Naive B cell (primary cell): ENCODE measurements around the gene GPSM1. TPM values are rescaled to one million over a fixed set of nuclear protein-coding genes. Genes with fewer than 3 reads are reported as not detected.

ENCODE experiments used
- ATAC-seq, 2 donors: fragments of 150-1000 bp; cut with Tn5 transposase; 2 replicates each; pipeline ENCODE4 v1.10.0; 2021; ENCODE audit warnings: low read depth in 2 of 2, mild to moderate bottlenecking in 2 of 2, moderate library complexity in 2 of 2
- DNase-seq: peaks from one replicate; pipeline ENCODE4 v3.0.0; 2022
- H3K27ac Mint-ChIP-seq, 6 donors: one replicate each; pipeline ENCODE4 v1.8.0; 2020 to 2022; ENCODE audit warnings: mild to moderate bottlenecking in 6 of 6, mixed read lengths in 6 of 6, moderate library complexity in 5 of 6, inconsistent platforms in 2 of 6
- H3K27me3 Mint-ChIP-seq, 3 donors: one replicate each; pipeline ENCODE4 v1.8.0; 2021 to 2022; ENCODE audit warnings: mixed read lengths in 3 of 3, mild to moderate bottlenecking in 1 of 3
- H3K36me3 Mint-ChIP-seq, 2 donors: one replicate each; pipeline ENCODE4 v1.8.0; 2020 to 2022; ENCODE audit warnings: mixed read lengths in 2 of 2, inconsistent platforms in 1 of 2, mild to moderate bottlenecking in 1 of 2
- H3K4me1 Mint-ChIP-seq, 3 donors: one replicate each; pipeline ENCODE4 v1.8.0; 2020 to 2022; ENCODE audit warnings: mixed read lengths in 3 of 3, inconsistent platforms in 1 of 3, mild to moderate bottlenecking in 1 of 3, moderate library complexity in 1 of 3
- H3K4me3 Mint-ChIP-seq, 8 donors: one replicate each; pipeline ENCODE4 v1.8.0; 2020 to 2022; ENCODE audit warnings: mild to moderate bottlenecking in 8 of 8, mixed read lengths in 8 of 8, moderate library complexity in 8 of 8, inconsistent platforms in 2 of 8
- H3K9me3 Mint-ChIP-seq, 7 donors: one replicate each; pipeline ENCODE4 v1.8.0; 2020 to 2022; ENCODE audit warnings: mixed read lengths in 7 of 7, mild to moderate bottlenecking in 5 of 7, inconsistent platforms in 2 of 7, moderate library complexity in 1 of 7
- polyA plus RNA-seq, 6 donors: library from polyadenylated mRNA; unstranded; fragments of 300-500 nt; fragmentation: Illumina TruSeq; gene quantifications; one replicate each; pipeline ENCODE4 v1.2.3, GENCODE V29; 2021; ENCODE audit warnings: low read depth in 6 of 6

Gene GPSM1
- polyA plus RNA-seq, 6 donors from 2014 or later: 0.69 to 1.6 (median 0.94) TPM; not detected in 1

DNA sequence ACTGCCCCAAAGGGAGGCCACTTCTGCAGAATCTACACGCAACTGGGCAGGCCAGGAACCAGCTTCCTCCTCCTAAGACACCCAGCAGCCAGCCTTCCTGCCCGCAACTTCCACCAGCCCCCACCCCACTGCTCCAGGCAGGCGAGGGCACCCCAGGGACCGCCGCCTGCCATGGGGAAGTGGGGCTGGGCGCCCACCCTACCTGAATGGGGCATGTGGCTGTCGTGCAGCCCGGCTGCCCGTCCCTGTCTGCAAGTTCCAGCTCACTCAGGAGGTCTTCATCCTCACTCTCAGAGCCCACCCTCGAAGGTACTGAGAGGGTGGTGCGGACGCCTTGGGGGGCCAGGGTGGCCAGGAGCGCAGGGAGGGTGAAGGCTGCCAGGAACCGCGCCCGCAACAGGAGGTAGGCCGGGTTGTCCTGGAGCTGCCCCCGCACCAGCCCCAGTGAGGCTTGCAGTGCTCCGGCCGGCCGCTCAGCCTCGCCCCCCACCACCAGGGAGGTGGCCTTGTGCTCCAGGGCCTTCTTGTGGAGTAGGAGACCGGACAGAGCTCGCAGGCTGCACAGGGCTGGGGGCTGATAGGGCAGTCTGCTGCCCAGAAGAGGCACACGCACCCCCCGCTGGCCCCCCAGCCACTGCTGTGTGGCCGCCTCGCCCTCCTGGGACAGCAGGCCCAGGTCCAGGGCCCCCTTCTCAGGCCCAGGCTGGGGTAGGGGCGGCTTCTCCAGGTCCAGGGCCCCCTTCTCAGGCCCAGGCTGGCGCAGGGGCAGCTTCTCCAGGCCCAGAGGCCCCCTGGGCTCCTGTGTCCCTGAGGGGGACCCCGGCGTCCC, 50.2 kb downstream of the GPSM1 start:
- Mint-ChIP-seq H3K9me3 (no peaks in the 10 kb centered on the region), H3K36me3 (no peaks in the 10 kb centered on the region), H3K27ac (no peak overlapping the region), H3K4me1 (peaks cover 0 to 13% (median 8%) of the 10 kb centered on the region in 3 donors), H3K4me3 (no peak overlapping the region), H3K27me3 (no peaks in the 10 kb centered on the region)
- no peak for DNase-seq
- no peak for ATAC-seq

GRCh38 chr9:136378170-136379002, 51.0 kb downstream of the GPSM1 start:
- Mint-ChIP-seq H3K4me1 (peaks cover 0 to 5% (median under 1%) of the 10 kb centered on the region in 3 donors), H3K4me3 (no peak overlapping the region), H3K27me3 (no peaks in the 10 kb centered on the region), H3K36me3 (no peaks in the 10 kb centered on the region), H3K27ac (no peak overlapping the region), H3K9me3 (no peaks in the 10 kb centered on the region)
- ATAC-seq: no peak
- no peak for DNase-seq

- H3K36me3 Mint-ChIP-seq: no peaks in the 10 kb centered on the region
- no peaks in the 10 kb centered on the region for H3K9me3 Mint-ChIP-seq
- H3K4me3 Mint-ChIP-seq: no peak overlapping the region
- DNase-seq: no peak
- H3K27me3 Mint-ChIP-seq: no peaks in the 10 kb centered on the region
- peaks cover 0 to 4% (median 0%) of the 10 kb centered on the region in 3 donors for H3K4me1 Mint-ChIP-seq
- H3K27ac Mint-ChIP-seq: no peak overlapping the region
- ATAC-seq: no peak
These were observed 51.6 kb downstream of the GPSM1 start for GRCh38 chr9:136379003-136379287.

- Mint-ChIP-seq H3K36me3 (peaks cover 0 to under 1% of the 10 kb centered on the region in 2 donors), H3K27ac (no peak overlapping the region), H3K9me3 (no peaks in the 10 kb centered on the region), H3K4me1 (peaks cover 0 to 4% (median 0%) of the 10 kb centered on the region in 3 donors), H3K4me3 (no peak overlapping the region), H3K27me3 (no peaks in the 10 kb centered on the region)
- no peak for DNase-seq
- no peak for ATAC-seq
These were observed 52.1 kb downstream of the GPSM1 start for GRCh38 chr9:136379401-136379800.

DNA sequence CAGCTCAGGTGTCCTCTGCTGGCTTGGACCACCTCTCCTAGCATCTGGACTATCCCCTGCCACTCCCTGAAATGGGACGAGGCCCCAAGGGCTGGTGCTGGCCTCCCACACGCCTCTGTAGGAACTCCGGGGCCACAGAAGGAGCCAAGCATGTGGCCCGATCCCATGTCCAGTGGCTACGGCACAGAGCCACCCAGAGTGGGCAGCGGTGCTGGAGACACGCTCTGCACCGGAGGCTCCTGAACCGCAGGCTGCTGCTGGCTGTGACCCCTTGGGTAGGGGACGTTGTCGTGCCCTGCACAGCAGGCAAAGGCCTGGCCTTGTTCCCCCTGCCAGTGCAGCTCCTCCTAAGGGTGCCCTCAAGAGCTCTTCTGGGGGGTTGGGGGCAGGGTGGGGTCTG, 52.6 kb downstream of the GPSM1 start:
- no peaks in the 10 kb centered on the region for H3K27me3 Mint-ChIP-seq
- H3K4me1 Mint-ChIP-seq: peaks cover 0 to 4% (median 0%) of the 10 kb centered on the region in 3 donors
- no peaks in the 10 kb centered on the region for H3K9me3 Mint-ChIP-seq
- H3K36me3 Mint-ChIP-seq: peaks cover 0 to 5% of the 10 kb centered on the region in 2 donors
- ATAC-seq (no peak), DNase-seq (no peak)
- H3K4me3 Mint-ChIP-seq: no peak overlapping the region
- H3K27ac Mint-ChIP-seq: no peak overlapping the region

DNA sequence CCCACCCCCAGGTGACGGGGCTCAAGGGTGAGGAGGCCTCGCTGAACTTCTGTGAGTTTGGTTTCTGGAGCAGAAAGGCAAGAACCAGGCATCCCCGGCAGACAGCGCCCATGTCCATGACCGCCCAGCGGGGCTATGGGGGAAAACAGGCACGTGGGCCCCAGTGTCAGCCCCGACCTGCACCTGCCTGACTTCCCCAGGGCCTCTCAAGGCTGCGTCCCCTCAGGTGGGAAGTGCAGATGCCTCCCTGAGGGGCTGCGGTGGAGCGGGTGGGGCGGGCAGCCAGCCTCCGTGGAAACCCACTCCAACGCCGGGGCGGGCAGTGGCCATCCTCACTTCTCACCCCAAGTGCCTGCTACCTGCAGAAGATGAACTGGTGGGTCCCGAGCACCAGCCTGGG, 53.0 kb downstream of the GPSM1 start:
- ATAC-seq (no peak), DNase-seq (no peak)
- H3K27ac Mint-ChIP-seq: no peak overlapping the region
- no peak overlapping the region for H3K4me3 Mint-ChIP-seq
- H3K27me3 Mint-ChIP-seq: no peaks in the 10 kb centered on the region
- peaks cover 0 to 5% of the 10 kb centered on the region in 2 donors for H3K36me3 Mint-ChIP-seq
- peaks cover 0 to 4% (median 0%) of the 10 kb centered on the region in 3 donors for H3K4me1 Mint-ChIP-seq
- H3K9me3 Mint-ChIP-seq: no peaks in the 10 kb centered on the region

DNA sequence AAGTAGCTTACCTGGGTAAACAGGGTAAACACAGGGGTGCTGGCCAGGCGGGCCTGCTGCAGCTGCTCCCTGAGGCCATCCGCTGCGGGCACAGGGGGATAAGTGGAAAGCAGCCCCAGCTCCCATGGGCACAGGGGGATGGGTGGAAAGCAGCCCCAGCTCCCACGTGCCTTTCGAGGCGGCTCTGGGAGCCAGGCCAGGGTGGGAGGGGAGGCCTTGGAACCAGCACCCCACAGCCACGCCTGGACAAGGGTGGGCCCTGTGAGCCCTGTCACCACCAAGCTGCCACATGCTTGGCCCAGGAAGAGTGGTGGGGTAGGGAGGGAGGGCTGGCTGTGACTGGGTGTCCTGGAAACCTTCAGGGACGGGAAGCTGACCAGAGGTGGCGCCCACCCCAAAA, 54.0 kb downstream of the GPSM1 start:
- H3K4me3 Mint-ChIP-seq: no peak overlapping the region
- H3K9me3 Mint-ChIP-seq: no peaks in the 10 kb centered on the region
- peaks cover 0 to 4% (median 0%) of the 10 kb centered on the region in 3 donors for H3K4me1 Mint-ChIP-seq
- DNase-seq: no peak
- no peaks in the 10 kb centered on the region for H3K27me3 Mint-ChIP-seq
- no peak overlapping the region for H3K27ac Mint-ChIP-seq
- ATAC-seq: no peak
- peaks cover 0 to 5% of the 10 kb centered on the region in 2 donors for H3K36me3 Mint-ChIP-seq

DNA sequence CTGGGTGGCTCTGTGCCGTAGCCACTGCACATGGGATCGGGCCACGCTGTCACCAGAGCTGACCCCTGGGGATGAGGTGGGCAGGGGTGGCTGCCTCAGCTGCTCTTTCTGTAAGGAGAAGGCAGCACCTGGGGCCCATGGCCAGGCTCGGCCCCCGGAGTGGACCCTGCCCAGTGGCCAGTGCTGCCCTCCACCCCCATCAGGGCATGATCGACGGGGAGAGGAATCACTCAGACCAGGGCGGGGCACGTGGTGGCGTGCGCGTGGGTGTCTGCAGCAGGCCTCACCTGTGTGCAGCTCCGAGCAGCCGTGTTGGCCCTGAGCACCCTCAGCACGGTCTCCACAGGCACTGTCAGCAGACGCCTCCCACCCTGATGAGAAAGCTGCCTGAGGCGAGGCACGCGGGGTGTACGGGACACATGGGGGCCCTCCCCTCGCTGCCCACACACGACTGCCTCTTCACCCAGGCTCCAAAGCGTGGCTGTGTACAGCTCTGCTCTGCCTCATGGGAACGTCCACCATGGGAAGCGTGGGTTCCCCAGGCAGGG, 54.7 kb downstream of the GPSM1 start:
- DNase-seq (no peak), ATAC-seq (no peak)
- H3K27me3 Mint-ChIP-seq: no peaks in the 10 kb centered on the region
- H3K4me1 Mint-ChIP-seq: peaks cover 0 to 4% (median 0%) of the 10 kb centered on the region in 3 donors
- no peak overlapping the region for H3K4me3 Mint-ChIP-seq
- no peaks in the 10 kb centered on the region for H3K9me3 Mint-ChIP-seq
- H3K27ac Mint-ChIP-seq: peak overlapping the region in 1 of 6 donors; percentile 74
- peaks cover 0 to 5% of the 10 kb centered on the region in 2 donors for H3K36me3 Mint-ChIP-seq

- Mint-ChIP-seq H3K4me3 (no peak overlapping the region), H3K27ac (peak overlapping the region in 1 of 6 donors; percentile 63), H3K27me3 (no peaks in the 10 kb centered on the region), H3K4me1 (no peaks in the 10 kb centered on the region), H3K36me3 (peaks cover 0 to 5% of the 10 kb centered on the region in 2 donors), H3K9me3 (no peaks in the 10 kb centered on the region)
- DNase-seq (no peak), ATAC-seq (no peak)
These were observed 56.1 kb downstream of the GPSM1 start for GRCh38 chr9:136383436-136383835.

DNA sequence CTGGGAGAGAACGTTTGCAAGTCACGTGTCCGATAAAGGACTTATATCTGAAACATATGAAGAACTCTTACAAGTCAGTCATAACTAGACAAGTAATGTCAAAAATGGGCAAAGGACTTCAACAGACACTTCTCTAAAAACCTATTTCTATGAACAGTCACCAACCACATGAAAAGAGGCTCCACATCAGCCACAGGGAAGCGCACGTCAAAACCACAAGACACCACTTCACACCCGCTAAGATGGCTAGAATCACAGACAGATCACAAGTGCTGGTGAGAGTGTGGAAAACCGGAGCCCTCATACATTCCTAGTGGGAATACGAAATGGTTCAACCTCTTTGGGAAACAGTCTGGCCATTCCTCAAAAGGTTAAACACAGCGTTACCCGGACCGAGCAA, 57.7 kb downstream of the GPSM1 start:
- Mint-ChIP-seq H3K27ac (peak overlapping the region in 1 of 6 donors; percentile 65), H3K9me3 (no peaks in the 10 kb centered on the region), H3K4me1 (no peaks in the 10 kb centered on the region), H3K4me3 (no peak overlapping the region), H3K27me3 (no peaks in the 10 kb centered on the region), H3K36me3 (peaks cover 0 to 10% of the 10 kb centered on the region in 2 donors)
- ATAC-seq (no peak), DNase-seq (no peak)

- H3K36me3 Mint-ChIP-seq: peaks cover 0 to 10% of the 10 kb centered on the region in 2 donors
- no peak overlapping the region for H3K4me3 Mint-ChIP-seq
- peak overlapping the region in 2 of 6 donors; percentile 3 to 10 for H3K27ac Mint-ChIP-seq
- no peaks in the 10 kb centered on the region for H3K4me1 Mint-ChIP-seq
- H3K9me3 Mint-ChIP-seq: no peaks in the 10 kb centered on the region
- no peaks in the 10 kb centered on the region for H3K27me3 Mint-ChIP-seq
- DNase-seq (no peak), ATAC-seq (no peak)
These were observed 58.7 kb downstream of the GPSM1 start for GRCh38 chr9:136386018-136386417.

- Mint-ChIP-seq H3K36me3 (peaks cover 12 to 15% of the 10 kb centered on the region in 2 donors), H3K9me3 (no peaks in the 10 kb centered on the region), H3K27ac (no peak overlapping the region), H3K27me3 (no peaks in the 10 kb centered on the region), H3K4me3 (no peak overlapping the region), H3K4me1 (no peaks in the 10 kb centered on the region)
- DNase-seq (no peak), ATAC-seq (no peak)
These were observed 59.9 kb downstream of the GPSM1 start for GRCh38 chr9:136387217-136387616.

GRCh38 chr9:136389396-136389795, 62.1 kb downstream of the GPSM1 start:
- Mint-ChIP-seq H3K36me3 (peaks cover 12 to 14% of the 10 kb centered on the region in 2 donors), H3K4me3 (no peak overlapping the region), H3K9me3 (no peaks in the 10 kb centered on the region), H3K27me3 (no peaks in the 10 kb centered on the region), H3K4me1 (no peaks in the 10 kb centered on the region), H3K27ac (no peak overlapping the region)
- DNase-seq (no peak), ATAC-seq (no peak)
